ENCODE results near the gene ENOX1.
"Not testable (repeated sequence)": the region's sequence is repeated elsewhere in the genome, so short reads cannot be mapped to it uniquely, and the experiment has no call there.

ENOX1 gene

GRCh38 chr13:43786766-43787517 is at the start of gene ENOX1:
Gene ENOX1 (minus strand): TSS chr13:43786972.
- peak; percentile 50 for DNase-seq

DNA sequence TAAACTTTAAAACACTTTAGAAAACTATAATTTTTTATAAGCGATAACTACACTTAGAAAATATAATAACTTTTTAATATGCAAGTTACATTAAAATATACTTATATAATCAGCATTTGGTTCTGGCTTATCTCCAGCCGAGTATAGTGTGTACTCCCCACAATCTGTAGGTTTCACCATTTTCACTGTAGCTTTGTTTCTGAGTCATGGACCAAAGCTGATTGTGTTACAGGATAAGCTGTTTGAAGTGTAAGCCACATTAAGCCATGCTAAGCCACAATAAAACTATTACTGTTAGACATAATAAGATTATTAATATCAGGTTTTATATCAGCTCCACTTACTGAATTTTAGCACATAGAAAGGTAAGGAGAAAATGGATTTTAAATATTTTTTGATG is 48.9 kb upstream of the ENOX1 start:
- no peak for DNase-seq

GRCh38 chr13:43831088-43831487 is 44.3 kb upstream of the ENOX1 start:
- no peak for DNase-seq

DNA sequence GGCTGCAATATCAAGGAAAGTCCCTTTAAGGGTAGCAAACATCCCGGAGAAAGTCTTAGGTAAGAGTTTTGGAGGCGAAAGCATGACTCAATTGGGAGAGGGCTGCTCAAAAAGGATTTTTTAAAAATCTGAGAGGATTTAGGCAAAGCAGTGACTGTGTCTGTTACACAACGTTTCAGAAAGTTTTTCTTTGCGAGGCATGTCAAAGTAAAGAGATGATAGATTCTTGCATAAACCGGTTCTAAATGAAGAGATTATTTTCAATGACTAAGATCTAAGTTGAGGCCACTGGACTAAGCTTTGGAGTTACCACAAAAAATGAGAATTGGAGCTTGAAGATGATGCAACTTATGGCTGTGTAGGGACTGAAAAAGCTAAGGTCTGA is 43.7 kb upstream of the ENOX1 start:
- DNase-seq = no peak

- DNase-seq = not testable (repeated sequence)
Observed at GRCh38 chr13:43824656-43825055, 37.9 kb upstream of the ENOX1 start.

GRCh38 chr13:43822969-43823368 is 36.2 kb upstream of the ENOX1 start:
- no peak for DNase-seq

DNA sequence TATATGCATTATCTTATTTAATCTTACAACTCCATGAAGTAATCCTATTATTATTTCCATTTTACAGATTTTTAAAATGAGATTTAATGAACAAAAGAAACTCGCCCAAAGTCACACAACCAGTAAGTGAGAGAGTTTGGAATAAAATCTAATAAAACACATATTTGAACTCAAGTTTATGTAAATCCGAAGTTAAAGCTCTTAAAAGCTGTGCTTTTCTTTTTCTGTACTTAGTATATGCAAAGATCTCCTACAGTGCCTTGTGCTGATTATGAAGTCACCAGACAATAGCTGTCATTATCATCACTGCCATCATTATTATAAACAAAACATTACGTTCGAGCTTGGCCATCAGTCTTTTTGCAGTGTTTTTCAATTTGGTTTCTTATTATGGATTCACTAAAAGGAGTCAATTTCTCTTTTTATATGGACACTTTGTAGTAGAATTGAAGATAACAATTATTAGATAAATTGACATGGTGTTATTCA is 29.7 kb upstream of the ENOX1 start:
- DNase-seq = no peak

DNA sequence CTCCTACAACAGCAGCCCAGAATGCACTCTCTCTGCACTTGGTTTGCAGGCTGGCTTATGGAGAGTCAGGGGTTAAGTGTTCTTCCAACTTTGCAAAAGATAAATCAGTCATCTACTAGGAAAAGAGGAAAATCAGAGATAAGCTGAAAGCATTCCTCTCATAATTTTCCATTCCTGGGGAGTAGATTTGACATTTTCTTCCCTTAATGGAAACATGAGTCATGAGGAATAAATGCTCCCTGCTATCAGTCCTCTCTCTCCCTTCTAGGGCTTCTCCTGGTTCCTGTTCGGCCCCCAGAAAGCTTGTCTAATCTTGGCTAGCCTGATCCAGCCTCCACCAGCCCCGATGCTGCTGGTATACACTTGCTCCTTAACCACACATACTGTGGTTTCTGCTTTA is 28.4 kb upstream of the ENOX1 start:
- DNase-seq = no peak

- no peak for DNase-seq
Observed at GRCh38 chr13:43808676-43809075, 21.9 kb upstream of the ENOX1 start.

GRCh38 chr13:43805681-43806128 is 18.9 kb upstream of the ENOX1 start:
- DNase-seq = no peak

DNA sequence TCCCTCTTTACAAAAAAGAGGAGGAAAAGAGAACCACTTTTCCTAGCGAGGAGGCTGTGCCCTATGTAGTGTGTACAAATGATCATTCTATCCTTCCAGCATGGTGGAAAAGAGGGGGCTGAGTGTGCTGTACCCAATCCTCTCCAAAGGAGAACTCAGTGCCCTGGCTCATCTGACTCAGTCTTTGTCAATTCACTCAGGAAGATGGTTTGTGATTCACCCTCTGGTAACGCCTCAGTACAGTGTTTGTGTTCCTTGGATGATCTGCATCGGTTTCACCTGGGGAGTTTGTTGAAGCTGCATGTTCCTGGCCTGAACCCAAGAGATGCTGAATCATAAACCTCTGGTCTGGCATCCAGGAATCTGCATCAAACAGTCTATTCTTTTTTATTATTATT is 18.3 kb upstream of the ENOX1 start:
- peak; percentile 56 for DNase-seq

- DNase-seq = no peak
Observed at GRCh38 chr13:43804461-43805070, 17.8 kb upstream of the ENOX1 start.

DNA sequence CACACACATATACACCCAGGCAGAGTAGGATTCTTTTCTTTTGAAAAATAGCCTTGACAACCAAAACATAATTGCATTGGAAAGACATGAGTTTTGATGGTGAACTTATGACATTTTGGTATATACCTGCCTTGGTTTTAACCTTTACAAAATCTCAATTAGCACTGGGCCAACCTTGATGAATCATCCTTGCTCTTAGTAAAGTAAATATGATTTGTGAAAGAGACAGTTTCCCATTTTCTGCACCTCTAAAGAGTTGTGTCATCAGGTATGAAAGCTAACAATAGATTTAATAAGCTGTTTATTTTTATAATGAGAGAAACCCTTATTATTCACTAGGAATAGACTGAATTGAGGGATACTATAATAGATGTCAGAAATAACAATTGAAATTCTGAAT is 15.7 kb upstream of the ENOX1 start:
- no peak for DNase-seq

GRCh38 chr13:43800828-43801227 is 14.1 kb upstream of the ENOX1 start:
- no peak for DNase-seq

DNA sequence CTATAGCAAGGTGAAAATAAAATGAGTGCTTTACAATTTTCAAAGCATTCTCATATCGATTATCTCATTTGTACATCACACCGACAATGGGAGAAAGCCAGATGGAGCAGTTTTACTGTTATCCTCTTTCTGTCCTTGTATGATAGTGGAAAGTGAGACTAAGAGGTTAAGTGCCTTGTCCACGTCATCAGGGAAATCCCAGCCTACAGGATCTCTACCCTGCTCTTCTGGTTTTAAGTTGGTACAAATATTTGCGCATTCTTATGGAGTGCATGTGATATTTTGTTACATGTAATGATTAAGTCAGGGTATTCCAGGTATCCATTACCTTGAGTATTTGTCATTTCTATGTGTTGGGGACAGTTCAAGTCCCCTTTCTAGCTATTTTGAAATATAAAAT is 12.4 kb upstream of the ENOX1 start:
- DNase-seq = peak; percentile 6

- no peak for DNase-seq
Observed at GRCh38 chr13:43797869-43798268, 11.1 kb upstream of the ENOX1 start.

DNA sequence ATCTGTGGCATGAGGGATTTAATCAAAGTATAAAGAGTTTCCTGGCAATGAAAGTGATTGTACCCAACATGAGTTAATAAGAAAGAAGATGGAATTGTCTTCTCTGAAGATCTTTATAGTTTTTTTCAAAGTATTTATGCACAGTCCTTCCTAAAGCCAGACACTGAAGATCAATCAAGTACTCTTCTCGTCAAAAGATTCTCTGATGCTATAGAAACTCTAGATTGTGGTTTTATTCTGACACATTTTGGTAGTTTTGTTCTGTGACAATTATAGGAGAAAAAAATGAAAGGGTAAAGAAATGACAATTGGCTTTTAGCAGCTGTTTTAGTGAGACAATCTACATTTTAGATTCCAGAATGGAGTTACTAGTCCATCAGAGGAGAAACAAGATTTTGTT is 10.4 kb upstream of the ENOX1 start:
- DNase-seq = no peak

DNA sequence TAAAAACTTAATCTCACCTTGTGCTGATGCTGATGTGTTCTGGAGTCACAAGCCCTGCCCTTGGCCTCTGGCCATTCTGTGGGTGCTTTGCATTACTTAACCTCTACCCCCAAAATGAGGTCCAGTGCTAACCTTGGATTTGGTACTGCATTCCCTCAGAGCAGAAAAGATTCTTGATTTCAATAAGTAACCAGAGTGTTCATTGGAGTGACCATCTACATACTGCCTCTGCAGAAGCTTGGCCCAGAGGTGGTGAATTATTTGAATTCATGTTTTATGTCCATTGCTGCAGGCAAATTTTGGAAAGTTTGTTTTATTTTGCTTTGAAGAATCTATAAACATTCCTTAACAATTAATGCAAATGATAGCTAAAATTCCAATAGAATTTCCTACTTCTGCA is 7.6 kb upstream of the ENOX1 start:
- DNase-seq = no peak

DNA sequence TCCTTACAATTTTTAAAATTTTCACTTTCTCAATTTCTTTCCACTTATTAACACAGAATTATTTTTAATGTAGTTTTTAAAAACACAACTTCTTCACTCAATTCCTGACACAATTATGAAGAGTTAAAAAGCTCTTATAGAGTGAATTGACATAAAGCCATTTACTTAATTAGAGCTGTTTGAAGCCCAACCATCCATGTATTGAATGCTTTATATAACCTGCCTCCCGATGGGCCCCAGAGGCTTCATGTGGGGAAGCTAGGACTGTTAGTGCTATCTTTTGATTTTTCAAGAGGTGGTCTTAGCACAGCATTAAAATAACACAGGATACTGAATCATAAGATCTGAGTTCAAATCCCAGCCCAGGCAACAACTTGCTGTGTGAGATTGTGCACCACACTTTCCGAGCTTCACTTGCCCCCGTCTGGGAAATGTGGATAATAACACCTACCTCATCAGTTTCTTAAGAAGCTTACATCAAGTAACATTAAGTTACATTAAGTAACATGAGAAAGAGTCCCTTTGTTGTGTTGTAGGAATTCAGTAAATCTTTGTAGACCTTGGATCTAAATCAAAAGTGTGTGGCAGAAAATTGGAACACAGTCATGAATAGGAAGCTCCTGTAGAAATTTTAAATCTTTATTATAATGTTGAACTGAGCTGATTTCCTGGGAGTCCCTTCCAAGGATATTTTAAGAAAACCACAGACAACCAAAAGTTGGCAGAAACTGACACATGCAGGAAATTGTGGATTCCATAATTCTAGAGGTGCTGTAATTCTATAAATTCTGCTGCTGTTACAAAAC is 5.5 kb upstream of the ENOX1 start:
- no peak for DNase-seq

DNA sequence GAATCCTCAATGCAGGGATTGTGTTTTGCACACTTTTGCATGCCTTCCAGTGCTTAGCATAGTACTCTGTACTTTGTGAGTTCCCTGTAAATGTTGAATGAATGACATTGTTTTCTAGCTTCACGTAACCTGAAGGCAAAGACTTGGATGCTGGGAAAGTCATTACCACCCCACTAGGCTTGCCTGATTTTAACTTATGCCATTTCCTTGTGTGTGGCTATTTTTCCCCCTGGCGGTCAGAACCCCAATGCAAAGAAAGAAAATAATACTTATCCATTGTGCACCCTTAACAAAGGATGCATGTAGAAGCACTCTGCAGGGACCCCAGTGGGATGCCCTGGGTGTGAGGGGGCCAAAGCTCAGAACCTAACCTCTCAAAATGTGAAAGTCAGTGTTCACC is 1.2 kb upstream of the ENOX1 start:
- DNase-seq = no peak

DNA sequence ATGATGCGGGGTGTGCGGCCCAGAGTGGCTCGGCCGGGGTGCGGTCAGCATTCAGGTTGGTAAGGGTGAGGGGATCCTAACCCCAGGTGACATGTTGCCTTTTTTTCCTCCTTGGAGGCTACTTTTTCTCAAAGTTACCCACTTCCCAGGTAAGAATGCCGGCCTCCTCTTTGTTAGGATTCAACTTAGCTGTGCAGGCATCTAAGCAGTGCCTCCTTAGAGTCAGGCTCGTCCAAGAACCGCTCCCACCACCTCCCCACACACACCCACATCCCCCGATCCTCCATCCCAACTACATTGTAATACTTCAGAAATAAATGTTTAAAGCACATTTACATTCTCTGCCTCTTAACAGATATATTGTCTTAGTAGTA is 733 bp upstream of the ENOX1 start:
- no peak for DNase-seq

GRCh38 chr13:43786472-43786765 is 353 bp downstream of the ENOX1 start:
- DNase-seq = no peak

DNA sequence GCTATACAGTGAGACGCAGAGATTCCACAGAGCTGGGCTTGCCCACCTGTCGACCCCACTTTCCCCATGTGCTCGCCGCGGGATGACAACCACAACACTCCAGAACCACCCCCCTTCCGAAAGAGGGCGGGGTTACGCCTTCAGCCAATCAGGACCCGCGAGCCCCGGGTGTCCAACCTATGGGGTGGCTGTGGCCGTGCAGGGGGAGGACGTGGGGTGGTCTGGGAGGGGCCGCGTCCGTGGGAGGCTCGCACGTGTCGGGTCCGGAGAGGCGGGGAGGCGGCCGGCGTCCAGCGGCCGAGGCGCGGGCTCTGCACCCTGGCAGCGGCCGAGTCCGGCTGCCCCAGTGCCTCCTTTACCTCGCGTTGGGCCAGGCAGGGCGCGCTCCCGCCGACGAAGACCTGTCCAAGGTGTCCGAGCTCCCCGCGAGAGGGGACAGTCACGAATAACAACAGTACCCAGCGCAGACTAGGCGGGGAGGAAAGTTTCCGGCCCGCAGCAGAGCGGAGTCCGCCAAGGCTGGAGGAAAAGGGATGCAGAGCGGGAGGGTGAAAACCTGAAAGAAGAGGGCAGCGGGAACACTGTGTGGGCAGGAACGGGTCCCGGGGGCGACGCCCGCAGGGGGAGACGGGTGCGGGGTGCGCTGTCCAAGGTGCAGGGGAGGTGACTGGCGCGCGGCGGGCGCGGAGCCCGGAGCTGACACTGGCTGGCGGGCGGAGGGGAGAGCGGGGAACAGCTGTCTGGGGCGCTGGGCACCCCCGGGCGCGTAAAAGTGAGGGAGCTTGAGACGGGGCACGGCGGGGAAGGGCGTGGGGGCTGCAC is 911 bp downstream of the ENOX1 start:
- peak; percentile 40 for DNase-seq

Measured in activated CD4-positive, alpha-beta T cell treated with anti-CD3 and anti-CD28 coated beads for 48 hours (primary cell).